Ovary (tissue), 9 donors: Measurements from ENCODE around the gene RABAC1. TPM values are rescaled to one million over a fixed set of nuclear protein-coding genes. Genes with fewer than 3 reads are reported as not detected.

Experiments used
- DNase-seq, 5 donors: peaks; one replicate each; pipeline ENCODE4 v3.0.0-alpha.2; 2019 to 2020
- H3K27ac ChIP-seq, 2 donors: fragments of 200-600 bp; one replicate each; pipeline versions ENCODE4 v1.5.1 to v1.8.0; 2019 to 2022
- H3K27me3 ChIP-seq: fragments of 200-600 bp; one replicate; pipeline ENCODE4 v1.8.0; 2022
- H3K36me3 ChIP-seq: fragments of 200-600 bp; sonication (generic); one replicate; pipeline ENCODE4 v1.5.1; 2019
- H3K4me1 ChIP-seq: one replicate; pipeline ENCODE4 v1.8.1; 2013; ENCODE audit warnings: mild to moderate bottlenecking, moderate library complexity; ENCODE audit not compliant: insufficient read depth
- H3K4me3 ChIP-seq: fragments of 200-600 bp; sonication (generic); one replicate; pipeline ENCODE4 v1.5.1; 2017
- H3K9me3 ChIP-seq, 2 donors: fragments of 200-600 bp in 1 of 2; sonication (generic) in 1 of 2; one replicate each; pipeline versions ENCODE4 v1.5.1 to v1.8.1; 2013 to 2019; ENCODE audit warnings: mild to moderate bottlenecking in 1 of 2, moderate library complexity in 1 of 2
- CTCF ChIP-seq, 3 donors: fragments of 450-650 bp in 2 of 3; fragments of 200-600 bp in 1 of 3; IDR thresholded peaks; one replicate each; pipeline versions ENCODE4 v1.5.1 to v1.8.0; 2016 to 2022; ENCODE audit warnings: antibody characterized with exemption in 3 of 3, mild to moderate bottlenecking in 1 of 3
- EP300 ChIP-seq: sonication (generic); formaldehyde crosslinking; IDR thresholded peaks from one replicate; pipeline ENCODE4 v1.6.1; 2017; ENCODE audit warnings: antibody characterized with exemption
- POLR2A ChIP-seq: fragments of 450-650 bp; IDR thresholded peaks from one replicate; pipeline ENCODE4 v1.6.1; 2017; ENCODE audit warnings: antibody characterized with exemption, mild to moderate bottlenecking, moderate library complexity
- WGBS, 3 donors: extraction: QIAGEN DNeasy Blood & Tissue Kit in 1 of 3; methylation state at CpG; one replicate each; pipeline versions ENCODE4 v1.1.5 to v1.1.7; 2013 to 2017; 5-methylcytosine and 5-hydroxymethylcytosine counted together
- intact Hi-C, 4 donors: fragments of 100-400 bp; cut with DNase I; formaldehyde crosslinking; loops; one replicate each; pipeline versions ENCODE4 v1.11.0 to v1.15.1; 2022 to 2023
- polyA plus RNA-seq, 2 donors: library from polyadenylated mRNA; stranded (reverse); fragments of 200-250 nt in 1 of 2; fragments of 350-450 nt in 1 of 2; fragmentation: Illumina TruSeq in 1 of 2; extraction: RNeasy Lipid Tissue Mini Kit (QIAGEN cat#74804) in 1 of 2; gene quantifications; one replicate each; pipeline ENCODE4 v1.2.3, GENCODE V29; 2013 to 2014
- total RNA-seq, 7 donors: library from RNA; depleted of rRNA in 2 of 7; stranded (reverse); fragments of >200 nt in 2 of 7; fragmentation: NEBNext Ultra II Directional in 3 of 7; extraction: Animal tissue kit (Norgen Biotek cat#: 25700) in 3 of 7; gene quantifications; one replicate each; pipeline versions ENCODE4 v1.1.0 to v1.2.4, GENCODE V29; 2016 to 2023
- donor health status: DM: no; HTN: no; CAD: no; lungs with moderate emphysema.
- donor health status: DM: no; HTN: no; CAD: no.
- donor health status: Bipolar disorder and iron deficiency.
- donor health status: DM: yes; HTN: yes; CAD: no.
- donor health status: DM: no; HTN: no; CAD: no.
- donor health status: DM: yes; HTN: yes; CAD: no.

Gene RABAC1
- total and polyA plus RNA-seq, 9 donors, result 21.2 to 224 (median 147) TPM

- Histone ChIP-seq H3K9me3 (no peaks in the 10 kb centered on the region), H3K27ac (no peak overlapping the region), H3K4me3 (no peak overlapping the region), H3K4me1 (no peaks in the 10 kb centered on the region), H3K27me3 (no peaks in the 10 kb centered on the region), H3K36me3 (no peaks in the 10 kb centered on the region)
- peak; percentile 44 to 61 (median 58) for DNase-seq
- TF ChIP-seq CTCF (IDR thresholded peaks at IDR 0.05), result peak in 2 of 3 donors; percentile 36 to 49
- TF ChIP-seq EP300, result no peak
- intact Hi-C loops, result no loop called here
- 10 to 19% (median 18%) methylated on average over 7 of the region's 7 CpGs for WGBS, 3 donors
These were observed 24.2 kb downstream of the RABAC1 start for GRCh38 chr19:41934849-41935374.

- Histone ChIP-seq H3K27ac (no peak overlapping the region), H3K4me3 (no peak overlapping the region), H3K36me3 (no peaks in the 10 kb centered on the region), H3K9me3 (no peaks in the 10 kb centered on the region), H3K4me1 (peaks cover under 1% of the 10 kb centered on the region), H3K27me3 (no peaks in the 10 kb centered on the region)
- DNase-seq, result no peak
- WGBS, 3 donors, result 69 to 77% (median 70%) methylated on average over 7 of the region's 7 CpGs
- intact Hi-C loops, result no loop called here
- TF ChIP-seq POLR2A (no peak), EP300 (no peak), CTCF (IDR thresholded peaks at IDR 0.05) (no peak)
These were observed 25.3 kb downstream of the RABAC1 start for GRCh38 chr19:41933693-41934426.

GRCh38 chr19:41932720-41933332 is 26.3 kb downstream of the RABAC1 start:
- no peaks in the 10 kb centered on the region for H3K36me3 ChIP-seq
- 10 to 12% (median 10%) methylated on average over 29 of the region's 29 CpGs for WGBS, 3 donors
- H3K27me3 ChIP-seq, result no peaks in the 10 kb centered on the region

GRCh38 chr19:41932259-41932719 is 26.8 kb downstream of the RABAC1 start:
- Histone ChIP-seq H3K27ac (no peak overlapping the region), H3K27me3 (no peaks in the 10 kb centered on the region), H3K4me3 (no peak overlapping the region), H3K36me3 (no peaks in the 10 kb centered on the region), H3K4me1 (peaks cover 5% of the 10 kb centered on the region), H3K9me3 (no peaks in the 10 kb centered on the region)
- intact Hi-C loops, result no loop called here
- 14 to 25% (median 19%) methylated on average over 11 of the region's 11 CpGs for WGBS, 3 donors
- DNase-seq, result no peak
- TF ChIP-seq CTCF (IDR thresholded peaks at IDR 0.05), result no peak

More at GRCh38 chr19:41932720-41933332, 26.3 kb downstream of the RABAC1 start:
- no peak for DNase-seq
- Histone ChIP-seq H3K4me1 (peaks cover 5% of the 10 kb centered on the region), H3K27ac (no peak overlapping the region), H3K4me3 (no peak overlapping the region), H3K9me3 (no peaks in the 10 kb centered on the region)
- TF ChIP-seq CTCF (IDR thresholded peaks at IDR 0.05) (no peak), POLR2A (no peak), EP300 (no peak)
- intact Hi-C loops, result no loop called here
